ENCODE results near the gene ST3GAL3. TPM values are rescaled to one million over a fixed set of nuclear protein-coding genes. Genes with fewer than 3 reads are reported as not detected.

ST3GAL3 gene
- total RNA-seq, 4 donors from 2014 or later: 32.2 to 57.4 (median 38.3) TPM

- Histone ChIP-seq H3K4me1 (peaks cover 67 to 70% of the 10 kb centered on the region in 2 donors), H3K27me3 (no peaks in the 10 kb centered on the region), H3K36me3 (peaks cover 0 to 12% of the 10 kb centered on the region in 2 donors), H3K4me3 (peak overlapping the region; percentile 73 to 85 (median 80)), H3K9me3 (no peaks in the 10 kb centered on the region), H3K27ac (peak overlapping the region; percentile 90 to 97 (median 94))
- in situ Hi-C loops (cut with MboI; ENCODE audit: low sequenced_read_pairs in 4 of 4) (loop anchor here in 2 of 4 donors (25.0 kb wide), 1 partner anchor 411 kb away; the partner anchor contains the start of gene PTPRF (in 2 of the 2)), intact Hi-C loops (cut with DNase I; ENCODE audit: low total_unique reads) (loop anchor here (2.0 to 5.0 kb wide), 4 partner anchors 67 to 241 kb away; partner anchors contain the start of gene ST3GAL3)
- ATAC-seq: no peak
- DNase-seq: no peak
- TF ChIP-seq POLR2A (IDR thresholded peaks at IDR 0.05) (no peak), CTCF (IDR thresholded peaks at IDR 0.05 in 4 of 5, conservative IDR thresholded peaks at IDR 0.05 in 1 of 5) (no peak)
Observed at GRCh38 chr1:43947874-43948437, 240.6 kb downstream of the ST3GAL3 start.

GRCh38 chr1:43949678-43950077 lies 242.3 kb downstream of the ST3GAL3 start:
- H3K9me3 ChIP-seq: no peaks in the 10 kb centered on the region
- in situ Hi-C loops (cut with MboI; ENCODE audit: low sequenced_read_pairs in 4 of 4) (loop anchor here in 2 of 4 donors (25.0 kb wide), 1 partner anchor 412 kb away; the partner anchor contains the start of gene PTPRF (in 2 of the 2)), intact Hi-C loops (cut with DNase I; ENCODE audit: low total_unique reads) (loop anchor here (5.0 kb wide), 3 partner anchors 87 to 828 kb away; partner anchors contain the start of genes RPS8 and ST3GAL3)
- ATAC-seq: no peak
- no peak overlapping the region for H3K4me3 ChIP-seq
- no peaks in the 10 kb centered on the region for H3K27me3 ChIP-seq
- DNase-seq: no peak
- no peak for TF ChIP-seq CTCF (IDR thresholded peaks at IDR 0.05 in 4 of 5, conservative IDR thresholded peaks at IDR 0.05 in 1 of 5)
- peaks cover 0 to 12% of the 10 kb centered on the region in 2 donors for H3K36me3 ChIP-seq
- peak overlapping the region; percentile 90 to 97 (median 94) for H3K27ac ChIP-seq
- peaks cover 82 to 86% of the 10 kb centered on the region in 2 donors for H3K4me1 ChIP-seq

- in situ Hi-C loops (cut with MboI; ENCODE audit: low sequenced_read_pairs in 4 of 4): no loop called here
- Histone ChIP-seq H3K4me3 (no peak overlapping the region), H3K9me3 (no peaks in the 10 kb centered on the region), H3K36me3 (peaks cover 0 to 16% of the 10 kb centered on the region in 2 donors), H3K4me1 (peaks cover 80 to 84% of the 10 kb centered on the region in 2 donors), H3K27me3 (no peaks in the 10 kb centered on the region), H3K27ac (peak overlapping the region; percentile 90 to 97 (median 94))
- no peak for ATAC-seq
- no peak for DNase-seq
- intact Hi-C loops (cut with DNase I; ENCODE audit: low total_unique reads): loop anchor here (5.0 kb wide), 1 partner anchor 826 kb away; the partner anchor contains the start of gene RPS8
- TF ChIP-seq POLR2A (IDR thresholded peaks at IDR 0.05) (no peak), CTCF (IDR thresholded peaks at IDR 0.05 in 4 of 5, conservative IDR thresholded peaks at IDR 0.05 in 1 of 5) (no peak)
Observed at GRCh38 chr1:43951021-43951985, 244.0 kb downstream of the ST3GAL3 start.

- peak overlapping the region; percentile 56 to 97 (median 94) for H3K27ac ChIP-seq
- H3K4me3 ChIP-seq: no peak overlapping the region
- no peaks in the 10 kb centered on the region for H3K9me3 ChIP-seq
- no peaks in the 10 kb centered on the region for H3K27me3 ChIP-seq
- H3K4me1 ChIP-seq: peaks cover 77% of the 10 kb centered on the region in 2 donors
- peaks cover 0 to 32% of the 10 kb centered on the region in 2 donors for H3K36me3 ChIP-seq
- intact Hi-C loops (cut with DNase I; ENCODE audit: low total_unique reads): loop anchor here (5.0 kb wide), 1 partner anchor 824 kb away; the partner anchor contains the start of gene RPS8
- no peak for DNase-seq
- TF ChIP-seq POLR2A (IDR thresholded peaks at IDR 0.05) (no peak), CTCF (IDR thresholded peaks at IDR 0.05 in 4 of 5, conservative IDR thresholded peaks at IDR 0.05 in 1 of 5) (no peak)
- ATAC-seq: no peak
- in situ Hi-C loops (cut with MboI; ENCODE audit: low sequenced_read_pairs in 4 of 4): no loop called here
Observed at GRCh38 chr1:43952731-43953346, 245.5 kb downstream of the ST3GAL3 start.
